Gastroesophageal sphincter (tissue), 4 donors: ENCODE measurements around the gene ATG13. TPM values are rescaled to one million over a fixed set of nuclear protein-coding genes. Genes with fewer than 3 reads are reported as not detected.

ENCODE experiments used
- ATAC-seq: fragments of 150-250 bp; one replicate; pipeline ENCODE4 v1.9.1; 2016; ENCODE audit warnings: mild to moderate bottlenecking, moderate library complexity
- H3K27ac ChIP-seq, 4 donors: fragments of 200-600 bp; sonication (generic) in 3 of 4; 1 replicate in 3 of 4; 2 replicates in 1 of 4; pipeline ENCODE4 v1.5.1; 2016 to 2019
- H3K27me3 ChIP-seq: fragments of 200-600 bp; sonication (generic); one replicate; pipeline ENCODE4 v1.5.1; 2019
- H3K36me3 ChIP-seq, 2 donors: fragments of 200-600 bp; sonication (generic); one replicate each; pipeline ENCODE4 v1.5.1; 2019; ENCODE audit warnings: control low read depth in 1 of 2
- H3K4me1 ChIP-seq, 3 donors: fragments of 200-600 bp; sonication (generic); 1 replicate in 2 of 3; 2 replicates in 1 of 3; pipeline ENCODE4 v1.5.1; 2016 to 2019; ENCODE audit warnings: control low read depth in 2 of 3
- H3K4me3 ChIP-seq, 2 donors: fragments of 200-600 bp; sonication (generic); one replicate each; pipeline ENCODE4 v1.5.1; 2019; ENCODE audit warnings: mild to moderate bottlenecking in 1 of 2, moderate library complexity in 1 of 2
- H3K9me3 ChIP-seq, 3 donors: fragments of 200-600 bp; sonication (generic); one replicate each; pipeline ENCODE4 v1.5.1; 2017 to 2019; ENCODE audit warnings: control low read depth in 2 of 3
- EP300 ChIP-seq: sonication (generic); formaldehyde crosslinking; IDR thresholded peaks from one replicate; pipeline ENCODE4 v1.6.1; 2017; ENCODE audit warnings: antibody characterized with exemption, mild to moderate bottlenecking
- POLR2A ChIP-seq, 2 donors: fragments of 450-650 bp; IDR thresholded peaks; one replicate each; pipeline ENCODE4 v1.6.1; 2017; ENCODE audit warnings: antibody characterized with exemption in 2 of 2, mild to moderate bottlenecking in 2 of 2, moderate library complexity in 1 of 2
- POLR2AphosphoS5 ChIP-seq: sonication (generic); formaldehyde crosslinking; IDR thresholded peaks from one replicate; pipeline ENCODE4 v1.6.1; 2017; ENCODE audit warnings: antibody characterized with exemption
- WGBS, 2 donors: methylation state at CpG; one replicate each; pipeline ENCODE4 v1.1.5; 2018; ENCODE audit warnings: low coverage in 1 of 2; 5-methylcytosine and 5-hydroxymethylcytosine counted together
- total RNA-seq, 4 donors: library from RNA; depleted of rRNA; stranded (reverse); fragments of >200 nt; gene quantifications; one replicate each; pipeline ENCODE4 v1.1.0, GENCODE V29; 2016
- TF ChIP-seq, protein P1 (sequence below), 4 experiments: fragments of 200-600 bp in 2 of 4; fragments of 450-650 bp in 2 of 4; sonication (generic) in 1 of 4; IDR thresholded peaks; one replicate each; pipeline ENCODE4 v1.5.1; 2017 to 2019; ENCODE audit warnings: antibody characterized with exemption in 4 of 4, mild to moderate bottlenecking in 2 of 4, moderate library complexity in 2 of 4

The ATG13 gene
- total RNA-seq, 4 donors from 2014 or later, result 47.8 to 81.1 (median 69.5) TPM

DNA sequence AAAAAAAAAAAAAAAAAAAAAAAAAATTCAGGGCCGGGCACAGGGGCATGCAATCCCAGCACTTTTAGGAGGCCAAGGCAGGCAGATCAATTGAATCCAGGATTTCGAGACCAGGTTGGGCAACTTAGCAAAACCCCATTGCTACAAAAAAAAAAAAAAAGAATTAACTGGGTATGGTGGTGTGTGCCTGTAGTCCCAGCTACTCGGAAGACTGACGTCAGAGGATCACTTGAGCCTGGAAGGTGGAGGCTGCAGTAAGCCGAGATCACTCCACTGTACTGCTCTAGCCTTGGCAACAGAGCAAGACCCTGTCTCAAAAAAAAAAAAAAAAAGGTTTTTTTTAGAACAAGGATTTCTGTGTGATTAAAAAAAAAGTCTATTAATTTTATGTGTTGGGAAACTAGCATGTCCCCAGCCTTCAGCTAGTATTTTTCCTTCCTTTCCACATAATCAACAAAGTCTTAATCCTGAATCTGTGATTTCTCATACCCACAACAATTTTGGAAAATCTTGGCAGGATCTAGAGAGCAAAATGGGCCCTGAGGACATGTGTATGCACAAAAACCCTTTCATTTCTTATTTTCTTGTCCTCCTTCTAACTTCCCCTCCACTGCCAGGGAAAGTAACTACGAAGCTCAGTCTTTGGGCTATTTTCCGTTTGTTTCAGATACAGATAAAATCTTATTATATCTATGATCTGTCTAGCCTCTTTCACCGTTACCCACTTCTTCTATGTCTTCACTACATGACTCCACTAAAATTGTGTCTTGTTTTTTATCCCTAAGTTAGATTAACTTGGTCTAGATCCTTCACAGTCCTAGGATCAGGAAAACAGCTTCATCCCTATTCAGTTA lies 17.8 kb upstream of the ATG13 start:
- Histone ChIP-seq H3K9me3 (no peaks in the 10 kb centered on the region), H3K4me3 (no peak overlapping the region), H3K36me3 (peaks cover 0 to 10% of the 10 kb centered on the region in 2 donors), H3K4me1 (peaks cover 0 to 13% (median 0%) of the 10 kb centered on the region in 3 donors), H3K27ac (peak overlapping the region in 3 of 4 donors; percentile 7 to 56 (median 19)), H3K27me3 (no peaks in the 10 kb centered on the region)
- 81 to 89% methylated on average over 6 to 8 of the region's 8 CpGs for WGBS, 2 donors
- ATAC-seq, result no peak
- TF ChIP-seq POLR2A (IDR thresholded peaks at IDR 0.05), result no peak
- TF ChIP-seq, protein P1, sequence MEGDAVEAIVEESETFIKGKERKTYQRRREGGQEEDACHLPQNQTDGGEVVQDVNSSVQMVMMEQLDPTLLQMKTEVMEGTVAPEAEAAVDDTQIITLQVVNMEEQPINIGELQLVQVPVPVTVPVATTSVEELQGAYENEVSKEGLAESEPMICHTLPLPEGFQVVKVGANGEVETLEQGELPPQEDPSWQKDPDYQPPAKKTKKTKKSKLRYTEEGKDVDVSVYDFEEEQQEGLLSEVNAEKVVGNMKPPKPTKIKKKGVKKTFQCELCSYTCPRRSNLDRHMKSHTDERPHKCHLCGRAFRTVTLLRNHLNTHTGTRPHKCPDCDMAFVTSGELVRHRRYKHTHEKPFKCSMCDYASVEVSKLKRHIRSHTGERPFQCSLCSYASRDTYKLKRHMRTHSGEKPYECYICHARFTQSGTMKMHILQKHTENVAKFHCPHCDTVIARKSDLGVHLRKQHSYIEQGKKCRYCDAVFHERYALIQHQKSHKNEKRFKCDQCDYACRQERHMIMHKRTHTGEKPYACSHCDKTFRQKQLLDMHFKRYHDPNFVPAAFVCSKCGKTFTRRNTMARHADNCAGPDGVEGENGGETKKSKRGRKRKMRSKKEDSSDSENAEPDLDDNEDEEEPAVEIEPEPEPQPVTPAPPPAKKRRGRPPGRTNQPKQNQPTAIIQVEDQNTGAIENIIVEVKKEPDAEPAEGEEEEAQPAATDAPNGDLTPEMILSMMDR (IDR thresholded peaks at IDR 0.05), result no peak

DNA sequence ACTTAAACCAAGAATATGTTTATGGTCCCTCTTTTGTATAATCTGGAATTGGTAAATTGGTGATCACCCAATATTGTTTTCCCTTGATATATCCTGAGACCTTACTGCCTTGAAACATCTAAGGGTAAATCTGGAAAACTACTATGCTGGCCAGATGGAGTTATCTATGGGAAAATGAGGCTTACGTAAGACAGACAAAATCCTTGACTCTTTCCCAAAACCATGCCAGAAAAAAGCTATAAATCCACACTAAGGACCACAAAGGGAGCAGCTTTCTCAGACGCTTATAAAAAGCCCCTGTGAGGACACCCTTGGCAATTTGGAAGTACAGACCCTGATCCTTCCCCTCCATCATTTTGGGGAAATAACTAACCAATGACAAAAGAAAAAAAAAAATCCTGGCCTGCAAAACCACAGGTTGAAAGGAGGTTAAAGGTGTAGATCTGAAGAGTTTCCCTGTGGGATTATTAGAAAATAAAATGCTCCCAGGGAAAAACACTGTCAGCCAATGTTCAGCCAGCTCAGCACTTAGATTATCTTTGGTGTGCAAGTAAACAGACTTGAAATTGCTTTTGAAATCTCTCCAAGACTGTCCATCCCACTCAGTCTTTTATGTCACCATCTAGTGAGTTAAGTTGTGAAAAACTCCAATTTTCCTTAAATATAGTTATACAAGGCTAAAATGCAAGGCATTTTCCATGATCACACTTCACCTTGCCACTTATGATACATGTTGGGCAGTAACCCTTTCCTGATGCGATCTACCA lies 17.0 kb upstream of the ATG13 start:
- no peak for TF ChIP-seq POLR2AphosphoS5
- no peak for ATAC-seq
- H3K27ac ChIP-seq, result peak overlapping the region in 3 of 4 donors; percentile 19 to 56 (median 35)

DNA sequence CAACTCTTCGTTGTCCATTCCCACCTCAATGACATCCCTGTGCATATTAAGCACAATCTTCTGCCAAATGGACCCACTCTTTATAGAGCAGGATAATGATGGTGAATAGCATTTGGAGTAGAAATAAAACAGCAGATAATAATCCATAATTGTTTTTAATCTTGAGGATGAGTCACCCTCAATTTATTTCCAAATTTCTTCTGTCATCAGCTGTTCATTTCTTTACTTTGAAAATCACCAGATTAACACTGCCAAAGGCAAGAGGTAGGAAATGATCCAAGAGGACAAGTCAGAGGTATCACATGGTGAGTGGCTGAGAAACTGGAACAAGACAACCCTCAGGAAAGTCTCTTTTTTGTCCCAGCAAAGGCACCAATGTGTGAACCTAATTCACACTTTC lies 16.2 kb upstream of the ATG13 start:
- ATAC-seq, result peak; percentile 74
- WGBS, 2 donors, result 22 to 75% methylated on average over 1 of the region's 1 CpG
- H3K27ac ChIP-seq, result peak overlapping the region in 2 of 4 donors; percentile 35 to 56

More for the DNA sequence above, 17.0 kb upstream of the ATG13 start:
- H3K27me3 ChIP-seq, result no peaks in the 10 kb centered on the region
- peaks cover 0 to 9% (median 0%) of the 10 kb centered on the region in 3 donors for H3K4me1 ChIP-seq
- WGBS, 2 donors, result 77 to 85% methylated on average over 2 to 3 of the region's 3 CpGs
- H3K4me3 ChIP-seq, result no peak overlapping the region
- no peaks in the 10 kb centered on the region for H3K9me3 ChIP-seq
- peaks cover 0 to 10% of the 10 kb centered on the region in 2 donors for H3K36me3 ChIP-seq

DNA sequence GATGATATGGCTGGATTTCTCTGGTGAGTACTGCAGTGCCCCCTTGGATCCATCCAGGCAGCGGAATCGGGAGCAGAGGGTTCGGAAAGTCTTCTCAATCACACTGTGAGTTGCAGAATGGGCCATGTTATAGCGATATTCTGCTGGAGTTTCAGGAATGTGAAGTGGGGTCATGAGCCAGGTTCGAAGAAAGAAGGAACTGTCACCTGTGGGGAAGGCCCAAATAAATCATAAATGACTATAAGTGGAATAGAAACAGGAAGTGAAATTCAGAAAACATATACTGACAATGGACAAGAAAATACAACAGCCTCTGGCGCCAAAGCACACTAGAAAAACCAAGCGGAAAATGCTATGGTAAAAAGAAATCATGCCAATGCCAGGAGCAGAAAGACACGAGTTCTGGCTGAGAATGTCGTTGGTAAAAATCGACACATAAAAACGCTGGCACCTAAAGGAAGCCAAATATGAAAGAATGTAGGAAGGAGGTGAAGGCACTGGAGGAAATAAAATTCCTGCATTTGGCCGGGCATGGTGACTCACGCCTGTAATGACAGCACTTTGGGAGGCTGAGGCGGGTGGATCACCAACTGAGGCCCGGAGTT lies 13.5 kb upstream of the ATG13 start:
- H3K4me1 ChIP-seq, result peaks cover 0 to 9% (median 0%) of the 10 kb centered on the region in 3 donors
- no peaks in the 10 kb centered on the region for H3K9me3 ChIP-seq
- H3K27ac ChIP-seq, result no peak overlapping the region
- TF ChIP-seq POLR2A (IDR thresholded peaks at IDR 0.05) (no peak), POLR2AphosphoS5 (no peak), EP300 (no peak)
- TF ChIP-seq, protein P1 (IDR thresholded peaks at IDR 0.05), result no peak
- no peak for ATAC-seq
- peaks cover 0 to 10% of the 10 kb centered on the region in 2 donors for H3K36me3 ChIP-seq
- H3K4me3 ChIP-seq, result no peak overlapping the region
- 91 to 94% methylated on average over 13 to 15 of the region's 15 CpGs for WGBS, 2 donors
- no peaks in the 10 kb centered on the region for H3K27me3 ChIP-seq

More for the DNA sequence above, 16.2 kb upstream of the ATG13 start:
- Histone ChIP-seq H3K36me3 (peaks cover 0 to 10% of the 10 kb centered on the region in 2 donors), H3K27me3 (no peaks in the 10 kb centered on the region), H3K4me1 (peaks cover 0 to 9% (median 0%) of the 10 kb centered on the region in 3 donors), H3K4me3 (no peak overlapping the region), H3K9me3 (no peaks in the 10 kb centered on the region)
- TF ChIP-seq EP300, result no peak
- TF ChIP-seq POLR2AphosphoS5, result peak; percentile 7
- TF ChIP-seq POLR2A (IDR thresholded peaks at IDR 0.05), result no peak
- TF ChIP-seq, protein P1 (IDR thresholded peaks at IDR 0.05), result no peak

DNA sequence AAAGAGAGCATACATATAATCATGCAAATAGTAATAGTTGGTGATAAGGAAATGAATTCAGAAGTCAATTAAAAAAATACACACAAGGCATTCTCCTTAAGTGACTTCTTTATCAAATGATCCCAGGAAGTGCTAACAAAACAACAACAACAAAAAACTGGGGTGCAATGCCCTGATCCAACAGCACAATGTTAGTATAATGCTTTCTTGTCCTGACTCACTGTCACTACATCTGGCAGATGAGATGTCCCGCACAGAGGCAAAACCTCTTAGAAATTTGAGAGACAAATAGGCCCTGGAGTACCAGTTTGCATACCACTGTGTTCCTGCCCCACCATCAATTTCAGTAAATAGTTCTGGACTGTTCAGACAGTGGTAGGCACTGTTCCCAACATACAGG lies 12.6 kb upstream of the ATG13 start:
- ATAC-seq, result no peak
- H3K27me3 ChIP-seq, result no peaks in the 10 kb centered on the region
- TF ChIP-seq, protein P1 (IDR thresholded peaks at IDR 0.05), result no peak
- TF ChIP-seq EP300, result no peak
- no peak for TF ChIP-seq POLR2AphosphoS5
- TF ChIP-seq POLR2A (IDR thresholded peaks at IDR 0.05), result no peak
- H3K27ac ChIP-seq, result no peak overlapping the region
- WGBS, 2 donors, result 82 to 100% methylated on average over 1 of the region's 1 CpG
- H3K4me3 ChIP-seq, result no peak overlapping the region
- peaks cover 0 to 10% of the 10 kb centered on the region in 2 donors for H3K36me3 ChIP-seq
- H3K9me3 ChIP-seq, result no peaks in the 10 kb centered on the region
- peaks cover 0 to 9% (median 0%) of the 10 kb centered on the region in 3 donors for H3K4me1 ChIP-seq
